Loucy (cell line): ENCODE data around the gene SCN5A.

Experiments
- H2AFZ ChIP-seq: fragments of 200-600 bp; sonication (generic); 2 replicates; pipeline ENCODE4 v1.6.0; 2016; ENCODE audit warnings: antibody characterized with exemption, mild to moderate bottlenecking, low read length, moderate library complexity
- H3F3A ChIP-seq: fragments of 200-600 bp; 2 replicates; pipeline ENCODE4 v1.6.0; 2016; ENCODE audit warnings: antibody characterized with exemption, low read depth, mild to moderate bottlenecking
- H3K27me3 ChIP-seq: fragments of 200-600 bp; sonication (generic); 2 replicates; pipeline ENCODE4 v1.6.1; 2014; ENCODE audit warnings: low read length, mild to moderate bottlenecking; ENCODE audit not compliant: insufficient read depth, poor library complexity, severe bottlenecking
- H3K36me3 ChIP-seq: fragments of 200-600 bp; sonication (generic); 2 replicates; pipeline ENCODE4 v1.6.1; 2016; ENCODE audit warnings: low read length; ENCODE audit not compliant: insufficient read depth
- H3K4me1 ChIP-seq: fragments of 200-600 bp; sonication (generic); 2 replicates; pipeline ENCODE4 v1.5.1; 2014; ENCODE audit warnings: low read length, mild to moderate bottlenecking; ENCODE audit not compliant: insufficient read depth, poor library complexity, severe bottlenecking
- H3K4me2 ChIP-seq: fragments of 200-600 bp; sonication (generic); 2 replicates; pipeline ENCODE4 v1.6.0; 2014; ENCODE audit warnings: antibody characterized with exemption, low read length, low read depth, mild to moderate bottlenecking; ENCODE audit not compliant: poor library complexity, severe bottlenecking
- H3K4me3 ChIP-seq: fragments of 200-600 bp; sonication (generic); 2 replicates; pipeline ENCODE4 v1.5.1; 2014; ENCODE audit warnings: low read length, mild to moderate bottlenecking, mixed read lengths; ENCODE audit not compliant: poor library complexity, severe bottlenecking
- H3K79me2 ChIP-seq: fragments of 200-600 bp; sonication (generic); 2 replicates; pipeline ENCODE4 v1.6.1; 2014; ENCODE audit warnings: low read length; ENCODE audit not compliant: insufficient read depth
- H3K9ac ChIP-seq: fragments of 200-600 bp; sonication (generic); 2 replicates; pipeline ENCODE4 v1.6.0; 2014; ENCODE audit warnings: mild to moderate bottlenecking, low read depth, low read length, moderate library complexity; ENCODE audit not compliant: poor library complexity, severe bottlenecking
- H3K9me2 ChIP-seq: fragments of 200-600 bp; sonication (generic); replicated peaks from 2 replicates; pipeline ENCODE4 v1.6.1; 2016; ENCODE audit warnings: low read depth, low read length, mixed read lengths
- H3K9me3 ChIP-seq: fragments of 200-600 bp; sonication (generic); 2 replicates; pipeline ENCODE4 v1.6.1; 2014; ENCODE audit warnings: mild to moderate bottlenecking, antibody characterized with exemption, low read length, low read depth; ENCODE audit not compliant: insufficient read depth
- H4K20me1 ChIP-seq: fragments of 200-600 bp; sonication (generic); 2 replicates; pipeline ENCODE4 v1.6.0; 2014; ENCODE audit warnings: antibody characterized with exemption, low read length, mild to moderate bottlenecking; ENCODE audit not compliant: insufficient read depth, poor library complexity, severe bottlenecking
- EZH2phosphoT487 ChIP-seq: fragments of 200-600 bp; IDR thresholded peaks from 2 replicates; pipeline ENCODE4 v1.6.1; 2018; ENCODE audit warnings: antibody characterized with exemption, mild to moderate bottlenecking, moderate library complexity, borderline replicate concordance
- TF ChIP-seq, protein P1 (sequence below): fragments of 200-600 bp; sonication (generic); conservative IDR thresholded peaks from 2 replicates; pipeline ENCODE4 v1.5.1; 2014; ENCODE audit warnings: mild to moderate bottlenecking, antibody characterized with exemption, low read length

Gene SCN5A

DNA sequence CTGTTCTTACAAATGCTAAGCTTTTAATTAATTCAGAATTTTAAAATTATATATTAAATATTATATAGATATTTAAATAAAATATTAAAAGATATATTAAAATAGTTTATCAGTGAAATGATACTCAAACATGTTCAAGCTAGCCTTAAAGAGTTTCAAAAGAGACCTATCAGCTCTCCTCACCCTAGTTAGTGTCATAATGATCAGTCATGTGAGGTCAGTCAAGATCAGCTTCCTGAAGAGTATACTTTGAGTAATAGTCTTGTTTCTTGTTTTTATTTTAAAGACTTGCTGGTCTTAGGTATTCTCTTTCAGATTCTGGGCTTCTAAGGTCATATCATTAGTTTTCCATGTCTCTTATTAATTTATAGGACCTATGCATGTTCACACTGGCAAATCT is 138.9 kb downstream of the SCN5A start:
- Histone ChIP-seq H3K4me2 (no peak overlapping the region), H3K27me3 (no peaks in the 10 kb centered on the region), H2AFZ (no peak overlapping the region), H3K4me3 (no peak overlapping the region), H3K4me1 (no peaks in the 10 kb centered on the region), H3K9me3 (no peaks in the 10 kb centered on the region), H3K79me2 (no peaks in the 10 kb centered on the region), H4K20me1 (no peaks in the 10 kb centered on the region), H3K9ac (no peak overlapping the region), H3K9me2 (no peaks in the 10 kb centered on the region), H3K36me3 (peaks cover 25% of the 10 kb centered on the region; the same call in 1 of the 2 replicates), H3F3A (no peaks in the 10 kb centered on the region)
- no peak for TF ChIP-seq EZH2phosphoT487
- TF ChIP-seq, protein P1, sequence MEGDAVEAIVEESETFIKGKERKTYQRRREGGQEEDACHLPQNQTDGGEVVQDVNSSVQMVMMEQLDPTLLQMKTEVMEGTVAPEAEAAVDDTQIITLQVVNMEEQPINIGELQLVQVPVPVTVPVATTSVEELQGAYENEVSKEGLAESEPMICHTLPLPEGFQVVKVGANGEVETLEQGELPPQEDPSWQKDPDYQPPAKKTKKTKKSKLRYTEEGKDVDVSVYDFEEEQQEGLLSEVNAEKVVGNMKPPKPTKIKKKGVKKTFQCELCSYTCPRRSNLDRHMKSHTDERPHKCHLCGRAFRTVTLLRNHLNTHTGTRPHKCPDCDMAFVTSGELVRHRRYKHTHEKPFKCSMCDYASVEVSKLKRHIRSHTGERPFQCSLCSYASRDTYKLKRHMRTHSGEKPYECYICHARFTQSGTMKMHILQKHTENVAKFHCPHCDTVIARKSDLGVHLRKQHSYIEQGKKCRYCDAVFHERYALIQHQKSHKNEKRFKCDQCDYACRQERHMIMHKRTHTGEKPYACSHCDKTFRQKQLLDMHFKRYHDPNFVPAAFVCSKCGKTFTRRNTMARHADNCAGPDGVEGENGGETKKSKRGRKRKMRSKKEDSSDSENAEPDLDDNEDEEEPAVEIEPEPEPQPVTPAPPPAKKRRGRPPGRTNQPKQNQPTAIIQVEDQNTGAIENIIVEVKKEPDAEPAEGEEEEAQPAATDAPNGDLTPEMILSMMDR = no peak

DNA sequence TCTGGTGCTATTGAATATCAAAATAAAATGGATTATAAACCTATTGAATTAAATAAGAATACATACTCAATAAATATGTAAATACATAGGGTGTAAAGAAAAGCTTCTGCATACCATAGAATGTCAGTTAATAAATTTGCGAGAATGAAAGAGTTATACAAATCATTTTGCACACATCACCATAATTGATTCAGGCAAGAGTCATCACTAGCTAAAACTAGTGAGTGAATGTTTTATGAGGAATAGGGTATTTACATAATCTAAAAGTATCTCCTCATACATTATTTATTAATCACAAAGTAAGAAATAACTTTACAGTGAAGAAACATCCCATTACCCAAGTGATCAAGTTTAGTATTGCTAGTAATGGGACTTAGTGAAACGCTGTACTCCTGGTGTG is 139.8 kb downstream of the SCN5A start:
- H3K9ac ChIP-seq = no peak overlapping the region
- no peak overlapping the region for H3K4me3 ChIP-seq
- H3K9me2 ChIP-seq = no peaks in the 10 kb centered on the region
- no peaks in the 10 kb centered on the region for H3K79me2 ChIP-seq
- no peak overlapping the region for H3K4me2 ChIP-seq
- peaks cover 25% of the 10 kb centered on the region; the same call in 1 of the 2 replicates for H3K36me3 ChIP-seq
- no peaks in the 10 kb centered on the region for H4K20me1 ChIP-seq
- H3K4me1 ChIP-seq = no peaks in the 10 kb centered on the region
- no peak overlapping the region for H2AFZ ChIP-seq
- H3F3A ChIP-seq = no peaks in the 10 kb centered on the region
- no peaks in the 10 kb centered on the region for H3K9me3 ChIP-seq
- TF ChIP-seq, protein P1 = no peak
- TF ChIP-seq EZH2phosphoT487 = no peak
- H3K27me3 ChIP-seq = no peaks in the 10 kb centered on the region

DNA sequence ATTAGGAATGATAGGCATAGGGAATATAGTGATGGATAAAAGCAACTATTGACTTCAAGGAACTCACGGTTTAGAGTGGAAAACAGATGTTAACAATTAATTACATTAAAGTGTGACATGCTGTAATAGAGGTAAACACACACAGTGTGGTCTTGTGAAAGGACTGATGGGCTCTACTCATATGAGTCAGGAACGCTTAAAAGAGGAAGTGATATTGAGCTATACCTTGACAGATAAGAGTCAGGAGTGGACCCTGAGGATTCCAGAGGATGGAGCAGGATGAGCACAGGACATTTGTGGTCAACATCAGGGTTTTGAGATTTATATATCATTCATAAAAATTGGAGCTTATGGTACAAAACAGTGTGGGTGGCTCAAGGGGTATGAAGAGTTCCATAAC is 142.4 kb downstream of the SCN5A start:
- H3K9me2 ChIP-seq = no peaks in the 10 kb centered on the region
- no peaks in the 10 kb centered on the region for H3K4me1 ChIP-seq
- no peaks in the 10 kb centered on the region for H3K9me3 ChIP-seq
- H3K27me3 ChIP-seq = no peaks in the 10 kb centered on the region
- no peak overlapping the region for H3K4me2 ChIP-seq
- no peaks in the 10 kb centered on the region for H4K20me1 ChIP-seq
- H3F3A ChIP-seq = no peaks in the 10 kb centered on the region
- no peak overlapping the region for H2AFZ ChIP-seq
- no peak for TF ChIP-seq EZH2phosphoT487
- TF ChIP-seq, protein P1 = no peak
- peaks cover 21% of the 10 kb centered on the region; the same call in 1 of the 2 replicates for H3K36me3 ChIP-seq
- no peak overlapping the region for H3K4me3 ChIP-seq
- no peaks in the 10 kb centered on the region for H3K79me2 ChIP-seq
- no peak overlapping the region for H3K9ac ChIP-seq
